HG03342 (cell line): ENCODE data around the gene RGS11.

ENCODE experiments used
- ATAC-seq: cut with Tn5 transposase; IDR thresholded peaks from one replicate; pipeline ENCODE4 v1.9.1; 2021; ENCODE audit warnings: mild to moderate bottlenecking, moderate library complexity; ENCODE audit not compliant: unreplicated experiment

Gene RGS11

DNA sequence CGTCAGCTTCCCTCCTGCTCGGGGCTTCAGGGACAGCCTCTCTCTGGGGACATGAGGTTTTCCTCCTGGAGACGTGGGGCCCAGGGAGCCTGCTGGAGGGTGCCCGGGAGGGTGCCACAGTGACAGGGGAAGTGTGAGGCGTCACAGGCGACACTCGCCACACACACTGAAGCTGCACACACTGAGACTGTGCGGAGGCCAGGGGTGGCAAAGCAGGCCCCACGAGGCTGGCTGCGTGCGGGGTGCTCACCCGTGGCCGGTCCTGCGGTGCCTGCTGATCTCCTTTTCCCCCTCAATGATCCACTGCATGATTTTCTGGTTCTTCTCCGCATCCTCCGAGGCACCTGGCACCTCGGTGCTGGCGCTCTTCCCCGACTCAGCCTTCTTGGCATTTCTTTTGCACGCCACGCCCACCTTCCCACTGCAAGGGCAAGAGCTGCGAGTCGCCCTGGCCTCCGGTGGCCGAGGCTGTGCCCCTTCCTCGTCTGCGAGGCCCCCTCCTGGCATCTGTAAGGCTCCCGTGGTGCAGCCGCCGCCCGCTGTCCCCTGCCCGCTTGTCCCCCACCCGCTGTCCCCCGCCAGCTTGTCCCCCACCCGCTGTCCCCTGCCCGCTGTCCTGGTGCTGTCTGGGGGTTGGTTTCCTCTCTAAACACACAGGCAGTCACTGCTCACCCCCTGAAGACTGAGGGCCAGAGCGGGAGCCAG lies 21.2 kb upstream of the RGS11 start:
- ATAC-seq = no peak

DNA sequence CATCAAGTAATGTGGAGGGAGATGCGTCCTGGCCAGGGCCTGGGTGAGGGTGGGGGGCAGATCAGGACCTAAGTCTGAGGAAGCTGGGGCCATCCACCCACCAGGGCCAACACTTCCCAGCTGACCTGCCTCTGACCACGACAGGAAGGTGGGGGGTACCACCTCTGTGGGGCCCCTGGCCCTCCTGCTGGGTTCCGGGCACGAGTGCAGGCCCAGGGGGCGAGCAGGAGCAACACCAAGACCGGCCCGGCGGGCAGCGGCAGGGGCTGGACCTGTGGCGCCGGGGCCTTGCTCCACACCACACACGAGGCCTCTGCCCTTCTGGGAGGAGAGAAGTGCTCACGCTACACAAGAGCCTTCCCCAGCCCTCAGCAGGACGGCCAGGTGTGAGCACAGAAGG lies 20.5 kb upstream of the RGS11 start:
- no peak for ATAC-seq

DNA sequence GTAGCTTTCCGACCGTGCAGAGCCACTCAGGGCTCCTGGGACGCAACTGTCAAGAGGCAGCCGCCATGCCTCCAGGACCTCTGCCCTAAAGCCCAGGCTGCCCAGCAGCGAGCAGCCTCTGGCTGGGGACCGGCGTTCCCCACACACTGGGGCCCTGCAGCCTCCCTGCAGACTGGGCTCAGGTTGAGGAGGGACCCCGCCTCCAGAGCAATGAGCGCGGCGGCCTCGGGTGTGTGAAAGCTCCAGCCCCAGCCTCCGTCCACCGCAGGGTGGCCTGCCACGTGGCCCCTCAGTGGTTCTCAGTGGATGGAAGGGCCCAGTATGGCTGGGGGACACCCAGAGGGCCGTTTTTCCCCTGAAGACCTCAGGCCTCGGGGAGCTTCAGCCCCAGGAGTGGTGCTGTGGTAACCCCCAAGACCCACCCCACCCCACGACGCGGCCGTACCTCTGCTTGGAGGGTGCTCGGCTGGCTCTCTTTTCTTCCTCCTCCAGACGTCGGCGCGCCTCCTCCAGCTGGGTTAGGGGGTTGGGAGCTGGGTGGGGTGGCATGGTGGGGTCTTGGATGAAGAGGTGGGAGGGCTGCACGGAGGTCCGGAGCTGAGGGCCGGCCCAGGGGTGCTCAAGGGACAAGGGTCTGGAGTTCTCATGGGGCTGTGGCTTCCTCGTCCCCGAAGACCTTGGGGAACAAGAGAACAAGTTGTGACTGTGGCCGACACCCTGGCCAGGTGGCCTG lies 17.5 kb upstream of the RGS11 start:
- ATAC-seq = no peak

DNA sequence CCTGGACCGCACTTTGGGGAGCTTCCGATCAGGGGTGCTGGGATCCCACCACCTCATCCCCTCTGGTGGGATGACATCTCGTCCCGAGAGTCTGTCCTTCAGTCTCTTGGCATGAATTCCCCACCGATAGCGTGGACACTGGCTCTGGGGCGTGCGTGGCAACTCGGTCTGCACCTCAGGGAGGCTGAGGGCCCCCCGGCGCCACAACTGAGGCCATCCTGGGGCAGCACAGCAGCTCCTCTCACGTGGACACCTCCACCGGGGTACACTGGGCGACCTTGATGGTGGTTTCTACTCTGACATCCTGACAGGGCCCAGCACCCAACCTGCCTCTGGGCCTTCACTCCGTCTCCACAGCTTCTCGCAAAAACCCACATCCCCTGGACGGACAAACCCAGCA lies 15.8 kb upstream of the RGS11 start:
- no peak for ATAC-seq

DNA sequence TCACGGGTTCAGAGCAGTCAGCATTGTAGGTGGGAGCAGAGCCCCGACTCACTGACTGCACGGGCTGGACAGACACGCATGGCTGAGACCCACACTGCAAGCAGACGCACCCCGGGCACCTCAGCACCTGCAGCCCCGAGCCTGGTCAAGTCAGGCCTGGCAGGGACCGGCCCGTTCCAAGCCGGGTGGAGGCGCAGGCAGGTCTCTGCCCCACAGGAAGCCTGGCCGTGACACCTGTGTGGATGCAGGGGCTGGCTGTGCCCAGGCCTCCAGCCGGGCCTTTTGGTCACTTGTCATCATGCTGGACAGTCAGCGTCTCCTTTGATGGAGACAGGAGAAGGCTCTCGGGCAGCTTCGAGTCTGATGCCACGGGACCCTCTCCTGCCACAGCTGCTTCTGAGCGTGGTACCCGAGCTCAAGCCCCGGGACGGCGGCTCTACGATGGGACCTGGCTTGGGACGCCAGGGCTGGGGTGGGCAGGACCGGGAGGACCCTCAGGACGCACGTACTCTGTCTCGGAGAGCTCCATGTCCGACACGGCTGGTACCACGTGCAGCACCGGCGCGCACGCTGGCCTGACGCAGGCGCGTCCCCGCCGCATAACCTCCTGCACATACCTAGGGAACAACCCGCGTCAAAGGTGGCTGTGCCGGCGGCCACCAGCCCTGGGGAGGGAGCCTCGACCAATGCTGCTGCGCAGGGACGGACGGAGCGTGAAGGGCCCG lies 15.1 kb upstream of the RGS11 start:
- no peak for ATAC-seq

DNA sequence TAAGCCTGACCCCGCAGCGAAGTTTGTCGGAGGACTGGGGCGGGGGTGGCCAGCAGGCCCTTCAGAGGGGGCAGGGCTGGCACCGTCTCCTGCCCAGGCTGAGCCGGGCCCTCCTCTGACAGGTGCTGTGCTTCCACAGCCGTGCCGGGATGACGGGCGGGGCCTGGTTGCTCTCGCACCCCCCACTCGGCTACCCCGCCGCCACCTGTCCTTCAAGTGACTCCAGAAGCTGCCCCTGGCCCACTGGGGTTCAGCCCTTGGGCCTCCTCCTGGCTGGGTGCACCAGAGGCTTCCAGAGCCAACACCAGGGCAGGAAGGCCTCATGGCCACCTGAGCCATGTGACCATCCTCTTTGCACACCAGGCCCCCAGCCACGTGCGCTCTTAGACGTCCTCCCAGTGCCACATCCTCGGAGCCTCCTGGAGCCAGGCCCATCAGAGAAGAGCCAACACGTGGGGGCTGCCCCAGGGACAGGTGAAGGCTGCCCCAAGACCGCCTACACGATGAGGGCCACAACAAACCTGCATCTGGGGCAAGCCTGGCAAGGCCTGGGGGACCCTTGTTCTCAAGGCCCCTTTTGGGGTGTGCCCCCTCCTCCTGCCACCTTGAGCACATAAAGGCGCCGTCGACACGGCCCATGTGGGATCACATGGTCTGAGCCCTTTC lies 14.4 kb upstream of the RGS11 start:
- ATAC-seq = no peak

DNA sequence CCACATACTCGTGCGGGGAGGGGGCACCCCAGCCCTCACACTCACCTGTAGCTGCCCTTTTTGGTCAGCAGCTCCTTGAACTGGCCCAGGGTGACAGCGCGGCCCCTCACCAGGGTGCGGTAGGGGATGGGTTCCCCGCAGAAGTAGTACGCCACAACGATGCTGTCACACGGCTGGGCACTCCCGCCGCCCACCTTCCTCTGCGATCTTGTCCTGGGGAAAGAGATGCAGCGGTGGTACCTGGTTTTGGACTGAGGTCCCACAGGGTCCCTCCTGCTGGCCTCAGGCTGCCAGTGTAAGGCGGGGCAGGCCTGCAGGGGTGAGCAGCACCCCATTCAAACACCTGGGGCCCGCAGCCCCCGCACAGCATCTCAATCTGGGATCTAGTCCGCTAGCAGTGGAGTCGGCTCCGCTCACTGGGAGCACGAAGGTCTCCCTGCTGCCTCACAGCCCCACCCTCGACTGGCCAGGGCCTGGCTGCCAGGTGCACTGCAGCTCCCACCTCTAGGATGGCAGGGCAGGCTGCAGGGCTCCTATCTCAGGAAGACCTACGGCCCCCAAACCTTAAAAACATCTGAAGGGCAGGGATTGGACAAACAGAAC lies 13.8 kb upstream of the RGS11 start:
- ATAC-seq = no peak

DNA sequence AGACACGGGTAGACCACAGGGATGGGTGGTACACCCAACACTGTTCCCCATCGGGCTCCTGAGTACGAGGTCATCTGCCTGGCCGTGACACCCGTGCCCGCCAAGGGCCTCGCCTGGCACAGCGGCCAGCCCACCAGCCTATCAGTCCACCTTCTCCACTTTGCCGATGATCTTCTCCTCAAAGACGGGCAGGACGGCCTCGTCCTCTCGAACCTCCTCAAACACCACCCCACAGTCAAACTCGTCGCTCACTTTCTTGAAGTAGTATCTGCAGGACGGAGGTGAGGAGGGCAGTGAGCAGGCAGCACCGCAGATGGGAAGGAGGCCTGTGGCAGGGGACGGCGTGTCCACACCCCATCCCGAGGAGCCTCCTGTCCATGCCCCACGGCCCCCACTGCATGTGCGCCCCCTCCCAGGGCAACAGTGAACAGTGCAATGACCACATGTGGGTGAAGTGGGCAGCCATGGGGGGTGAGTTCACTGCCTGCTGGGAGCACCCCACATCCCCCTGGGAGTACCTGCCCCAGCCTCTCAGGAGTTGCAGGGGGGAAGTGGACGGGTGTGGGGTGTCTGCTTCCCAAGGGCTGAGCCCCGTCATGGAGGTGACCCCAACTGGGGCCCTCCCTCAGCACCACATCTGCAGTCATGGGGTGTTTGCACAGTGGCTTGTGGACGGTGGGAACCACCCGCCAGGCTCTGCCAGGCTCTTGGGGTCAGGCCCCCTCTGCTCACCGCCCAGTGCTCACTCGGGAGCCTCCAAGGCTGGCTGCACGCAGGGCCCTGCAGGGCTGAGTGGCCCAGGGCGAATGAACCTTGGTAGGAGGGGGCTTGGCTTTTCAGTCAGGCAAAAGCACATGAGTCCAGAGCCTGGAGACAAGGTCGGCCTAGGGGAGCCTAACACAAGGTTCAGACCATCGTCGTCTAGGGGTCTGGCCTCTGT lies 12.5 kb upstream of the RGS11 start:
- no peak for ATAC-seq

DNA sequence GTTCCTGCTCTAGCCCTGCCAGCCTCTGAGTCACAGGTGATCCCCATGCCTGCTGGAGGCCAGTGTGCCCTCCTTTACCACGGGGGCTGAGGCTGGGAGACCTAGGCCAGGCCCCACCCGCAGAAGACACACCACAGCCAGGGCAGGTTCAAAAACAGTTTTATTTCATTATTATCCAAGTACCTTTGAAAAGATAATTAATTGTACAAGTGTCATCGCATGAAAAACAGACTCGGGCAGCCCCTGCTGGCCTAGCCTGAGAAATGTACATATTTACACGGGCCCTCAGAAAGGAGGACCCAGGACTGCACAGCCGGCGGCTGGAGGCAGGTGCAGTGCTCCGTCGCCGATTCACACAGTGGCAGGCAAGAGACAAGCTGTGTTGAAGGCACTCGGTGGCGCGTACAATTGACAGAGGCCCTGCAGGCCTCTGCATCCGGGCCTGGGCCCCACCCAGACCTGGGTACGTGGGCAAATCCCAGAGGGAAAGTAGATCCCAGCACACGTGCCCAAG lies 11.6 kb upstream of the RGS11 start:
- ATAC-seq = no peak

DNA sequence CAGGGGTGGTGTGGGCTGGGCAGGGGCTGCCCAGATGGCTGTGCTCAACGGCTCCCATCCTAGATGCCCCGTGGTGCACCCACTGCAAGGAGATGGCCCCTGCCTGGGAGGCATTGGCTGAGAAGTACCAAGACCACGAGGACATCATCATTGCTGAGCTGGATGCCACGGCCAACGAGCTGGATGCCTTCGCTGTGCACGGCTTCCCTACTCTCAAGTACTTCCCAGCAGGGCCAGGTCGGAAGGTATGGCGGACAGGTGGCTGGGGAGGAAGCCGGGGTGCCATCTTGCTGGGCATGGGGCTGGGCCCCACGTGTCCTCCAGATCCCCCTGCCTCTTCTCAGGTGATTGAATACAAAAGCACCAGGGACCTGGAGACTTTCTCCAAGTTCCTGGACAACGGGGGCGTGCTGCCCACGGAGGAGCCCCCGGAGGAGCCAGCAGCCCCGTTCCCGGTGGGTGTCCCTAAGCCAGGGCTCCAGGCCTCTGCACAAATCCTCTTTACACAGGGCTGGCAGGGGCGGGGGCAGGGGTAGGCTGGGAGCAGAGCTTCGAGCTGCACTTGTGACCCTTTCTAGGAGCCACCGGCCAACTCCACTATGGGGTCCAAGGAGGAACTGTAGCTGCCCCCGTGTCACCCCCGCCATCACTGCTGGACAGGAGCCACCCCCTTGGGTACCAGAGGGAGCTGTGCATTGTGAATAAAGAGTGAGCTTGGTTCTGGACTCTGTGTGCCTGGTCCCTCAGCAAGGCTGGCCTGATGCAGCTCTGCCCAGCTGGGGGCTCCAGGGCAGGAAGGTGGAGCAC lies 10.9 kb upstream of the RGS11 start:
- no peak for ATAC-seq

DNA sequence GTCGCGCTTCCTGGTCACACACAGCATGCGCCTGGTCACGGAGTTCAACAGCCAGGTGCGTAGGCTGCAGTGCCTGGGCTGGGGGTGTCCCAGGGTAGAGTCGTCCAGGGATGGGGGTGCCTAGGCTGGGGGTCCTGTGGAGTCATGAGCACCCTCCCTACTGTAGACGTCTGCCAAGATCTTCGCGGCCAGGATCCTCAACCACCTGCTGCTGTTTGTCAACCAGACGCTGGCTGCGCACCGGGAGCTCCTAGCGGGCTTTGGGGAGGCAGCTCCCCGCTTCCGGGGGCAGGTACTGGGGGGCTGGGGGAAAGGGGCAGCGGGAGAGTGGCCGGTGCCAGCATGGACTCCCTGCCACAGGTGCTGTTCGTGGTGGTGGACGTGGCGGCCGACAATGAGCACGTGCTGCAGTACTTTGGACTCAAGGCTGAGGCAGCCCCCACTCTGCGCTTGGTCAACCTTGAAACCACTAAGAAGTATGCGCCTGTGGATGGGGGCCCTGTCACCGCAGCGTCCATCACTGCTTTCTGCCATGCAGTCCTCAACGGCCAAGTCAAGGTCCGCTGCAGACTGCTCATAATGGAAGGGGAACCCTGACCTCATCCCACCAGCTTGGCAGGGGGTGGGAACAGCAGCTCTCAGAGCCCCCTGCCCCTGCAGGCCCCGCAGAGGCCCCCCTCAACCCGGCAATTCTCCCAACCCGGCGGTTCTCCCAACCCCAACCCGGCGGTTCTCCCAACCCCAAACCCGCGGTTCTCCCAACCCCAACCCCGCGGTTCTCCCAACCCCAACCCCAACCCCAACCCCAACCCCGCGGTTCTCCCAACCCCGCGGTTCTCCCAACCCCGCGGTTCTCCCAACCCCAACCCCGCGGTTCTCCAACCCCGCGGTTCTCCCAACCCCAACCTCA lies 9.7 kb upstream of the RGS11 start:
- no peak for ATAC-seq

DNA sequence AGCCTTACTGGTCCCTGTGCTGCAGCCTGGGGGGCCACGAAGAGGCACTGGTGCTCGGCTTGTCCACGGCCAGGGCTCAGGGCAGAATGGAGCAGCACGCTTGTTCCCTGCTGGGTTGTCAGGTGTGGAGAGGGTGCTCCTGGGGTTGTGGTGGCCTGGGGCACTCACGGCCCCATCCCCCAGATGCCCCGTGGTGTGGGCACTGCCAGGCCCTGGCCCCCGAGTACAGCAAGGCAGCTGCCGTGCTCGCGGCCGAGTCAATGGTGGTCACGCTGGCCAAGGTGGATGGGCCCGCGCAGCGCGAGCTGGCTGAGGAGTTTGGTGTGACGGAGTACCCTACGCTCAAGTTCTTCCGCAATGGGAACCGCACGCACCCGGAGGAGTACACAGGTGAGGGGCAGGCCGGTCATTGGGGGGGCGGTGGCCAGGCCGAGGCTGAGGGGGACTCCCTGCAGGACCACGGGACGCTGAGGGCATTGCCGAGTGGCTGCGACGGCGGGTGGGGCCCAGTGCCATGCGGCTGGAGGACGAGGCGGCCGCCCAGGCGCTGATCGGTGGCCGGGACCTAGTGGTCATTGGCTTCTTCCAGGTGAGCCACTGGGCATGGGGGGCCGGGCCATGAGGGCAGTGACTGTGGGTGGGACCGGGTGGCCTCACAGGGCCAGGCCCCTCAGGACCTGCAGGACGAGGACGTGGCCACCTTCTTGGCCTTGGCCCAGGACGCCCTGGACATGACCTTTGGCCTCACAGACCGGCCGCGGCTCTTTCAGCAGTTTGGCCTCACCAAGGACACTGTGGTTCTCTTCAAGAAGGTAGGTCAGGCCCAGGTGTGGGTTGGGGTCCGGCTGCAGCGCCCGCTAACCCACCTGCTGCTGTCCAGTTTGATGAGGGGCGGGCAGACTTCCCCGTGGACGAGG lies 8.7 kb upstream of the RGS11 start:
- no peak for ATAC-seq

DNA sequence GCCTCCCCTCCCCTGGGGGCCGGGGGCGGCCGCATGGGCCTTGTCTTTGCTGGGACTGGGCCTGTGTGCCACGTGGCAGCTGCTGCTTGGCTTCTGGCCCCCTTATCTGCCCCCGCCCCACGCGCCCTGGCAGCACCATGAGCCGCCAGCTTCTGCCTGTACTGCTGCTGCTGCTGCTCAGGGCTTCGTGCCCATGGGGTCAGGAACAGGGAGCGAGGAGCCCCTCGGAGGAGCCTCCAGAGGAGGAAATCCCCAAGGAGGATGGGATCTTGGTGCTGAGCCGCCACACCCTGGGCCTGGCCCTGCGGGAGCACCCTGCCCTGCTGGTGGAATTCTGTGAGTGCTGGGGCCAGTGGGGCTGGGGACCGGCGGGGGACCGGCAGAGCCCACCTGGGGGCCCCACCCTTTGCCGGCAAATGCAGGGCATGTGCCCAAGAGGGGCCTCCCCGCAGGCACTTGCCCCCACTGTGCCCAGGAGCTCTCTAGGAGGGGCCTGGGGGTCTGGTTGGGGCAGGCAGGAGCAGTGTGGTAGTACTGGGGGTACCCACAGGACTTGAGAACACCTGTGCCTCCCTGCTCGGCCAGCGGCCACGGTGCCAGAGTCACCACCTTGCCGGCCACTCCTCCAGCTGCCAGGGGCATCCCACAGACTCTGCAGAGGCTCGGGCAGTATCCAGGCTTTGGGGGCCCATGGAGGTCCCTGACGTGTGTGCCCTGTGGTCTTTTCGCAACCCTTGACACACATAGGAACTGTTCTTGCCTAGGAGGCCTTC lies 7.5 kb upstream of the RGS11 start, which contains the start of gene PDIA2:
PDIA2 (plus strand) TSS at position 132 of the 773 bp plus-strand sequence; CDS start at position 138, 6 bp downstream.
- ATAC-seq = no peak

DNA sequence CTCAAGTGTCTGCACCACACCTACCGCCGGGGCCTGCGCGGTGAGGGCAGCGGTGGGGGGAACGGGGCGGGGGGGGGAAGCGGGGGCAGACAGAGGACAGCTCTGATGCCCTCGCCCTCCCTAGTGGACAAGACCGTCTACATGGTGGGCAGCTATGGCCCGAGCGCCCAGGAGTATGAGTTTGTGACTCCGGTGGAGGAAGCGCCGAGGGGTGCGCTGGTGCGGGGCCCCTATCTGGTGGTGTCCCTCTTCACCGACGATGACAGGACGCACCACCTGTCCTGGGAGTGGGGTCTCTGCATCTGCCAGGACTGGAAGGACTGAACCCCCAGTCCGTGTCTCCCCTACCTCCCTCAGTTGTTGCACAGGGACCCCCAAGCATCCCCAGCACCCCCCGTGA lies 6.7 kb upstream of the RGS11 start:
- no peak for ATAC-seq

DNA sequence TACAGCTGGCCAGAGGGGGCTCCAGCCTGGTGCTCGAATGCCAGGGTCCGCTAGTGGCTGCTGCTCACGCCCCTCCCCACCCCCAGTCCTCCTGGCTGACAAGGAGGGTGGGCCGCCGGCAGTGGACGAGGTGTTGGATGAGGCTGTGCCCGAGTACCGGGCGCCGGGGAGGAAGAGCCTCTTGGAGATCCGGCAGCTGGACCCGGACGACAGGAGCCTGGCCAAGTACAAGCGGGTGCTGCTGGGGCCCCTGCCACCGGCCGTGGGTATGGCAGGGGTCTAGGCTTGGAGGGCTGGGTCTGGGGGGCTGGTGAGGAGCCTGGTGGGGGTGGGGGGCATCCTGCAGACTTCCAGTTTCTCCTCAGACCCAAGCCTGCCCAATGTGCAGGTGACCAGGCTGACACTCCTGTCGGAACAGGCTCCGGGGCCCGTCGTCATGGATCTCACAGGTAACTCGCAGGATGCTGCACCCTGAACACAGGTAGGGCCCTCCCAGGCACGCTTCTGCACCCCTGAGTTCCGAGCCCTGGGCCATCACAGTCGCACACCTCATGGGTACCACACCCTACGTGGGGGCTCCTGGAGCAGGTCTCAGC lies 6.0 kb upstream of the RGS11 start:
- no peak for ATAC-seq
